ENCODE results near the gene COL1A1. TPM values are rescaled to one million over a fixed set of nuclear protein-coding genes. Genes with fewer than 3 reads are reported as not detected.

Gene COL1A1
- total RNA-seq, 1 donor from 2014 or later, result 15.3 TPM

DNA sequence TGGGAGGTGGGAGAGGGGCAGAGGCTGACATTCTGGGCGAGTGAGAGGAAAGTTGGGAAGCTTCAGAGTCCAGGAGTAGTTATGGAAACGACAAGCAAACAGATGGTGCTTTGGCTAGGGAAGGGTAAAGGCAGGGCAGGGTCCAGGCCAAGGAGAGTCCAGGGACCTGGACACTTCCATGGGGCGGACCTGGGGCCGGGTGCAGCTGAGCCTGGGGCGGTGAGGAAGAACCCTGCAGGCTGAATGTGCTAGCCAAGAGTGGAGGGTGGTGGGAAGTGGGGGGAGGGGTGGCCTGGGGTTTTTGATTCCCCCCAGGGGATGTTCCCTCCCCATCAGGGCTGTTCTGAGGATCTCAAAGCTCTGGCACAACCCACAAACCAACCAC lies 53.6 kb downstream of the COL1A1 start:
- DNase-seq (ENCODE audit: low read depth), result no peak
- TF ChIP-seq, protein P1, sequence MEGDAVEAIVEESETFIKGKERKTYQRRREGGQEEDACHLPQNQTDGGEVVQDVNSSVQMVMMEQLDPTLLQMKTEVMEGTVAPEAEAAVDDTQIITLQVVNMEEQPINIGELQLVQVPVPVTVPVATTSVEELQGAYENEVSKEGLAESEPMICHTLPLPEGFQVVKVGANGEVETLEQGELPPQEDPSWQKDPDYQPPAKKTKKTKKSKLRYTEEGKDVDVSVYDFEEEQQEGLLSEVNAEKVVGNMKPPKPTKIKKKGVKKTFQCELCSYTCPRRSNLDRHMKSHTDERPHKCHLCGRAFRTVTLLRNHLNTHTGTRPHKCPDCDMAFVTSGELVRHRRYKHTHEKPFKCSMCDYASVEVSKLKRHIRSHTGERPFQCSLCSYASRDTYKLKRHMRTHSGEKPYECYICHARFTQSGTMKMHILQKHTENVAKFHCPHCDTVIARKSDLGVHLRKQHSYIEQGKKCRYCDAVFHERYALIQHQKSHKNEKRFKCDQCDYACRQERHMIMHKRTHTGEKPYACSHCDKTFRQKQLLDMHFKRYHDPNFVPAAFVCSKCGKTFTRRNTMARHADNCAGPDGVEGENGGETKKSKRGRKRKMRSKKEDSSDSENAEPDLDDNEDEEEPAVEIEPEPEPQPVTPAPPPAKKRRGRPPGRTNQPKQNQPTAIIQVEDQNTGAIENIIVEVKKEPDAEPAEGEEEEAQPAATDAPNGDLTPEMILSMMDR (IDR thresholded peaks at IDR 0.05; ENCODE audit: insufficient read depth, low read length, severe bottlenecking), result no peak
- no peaks in the 10 kb centered on the region for H3K27me3 ChIP-seq (ENCODE audit: control insufficient read depth, insufficient read depth, low read length)
- H3K4me3 ChIP-seq (ENCODE audit: low read depth, low read length), result peak overlapping the region; percentile 70
- no peak for FAIRE-seq
- H3K36me3 ChIP-seq (ENCODE audit: control insufficient read depth, insufficient read depth, low read length), result peaks cover 11% of the 10 kb centered on the region

DNA sequence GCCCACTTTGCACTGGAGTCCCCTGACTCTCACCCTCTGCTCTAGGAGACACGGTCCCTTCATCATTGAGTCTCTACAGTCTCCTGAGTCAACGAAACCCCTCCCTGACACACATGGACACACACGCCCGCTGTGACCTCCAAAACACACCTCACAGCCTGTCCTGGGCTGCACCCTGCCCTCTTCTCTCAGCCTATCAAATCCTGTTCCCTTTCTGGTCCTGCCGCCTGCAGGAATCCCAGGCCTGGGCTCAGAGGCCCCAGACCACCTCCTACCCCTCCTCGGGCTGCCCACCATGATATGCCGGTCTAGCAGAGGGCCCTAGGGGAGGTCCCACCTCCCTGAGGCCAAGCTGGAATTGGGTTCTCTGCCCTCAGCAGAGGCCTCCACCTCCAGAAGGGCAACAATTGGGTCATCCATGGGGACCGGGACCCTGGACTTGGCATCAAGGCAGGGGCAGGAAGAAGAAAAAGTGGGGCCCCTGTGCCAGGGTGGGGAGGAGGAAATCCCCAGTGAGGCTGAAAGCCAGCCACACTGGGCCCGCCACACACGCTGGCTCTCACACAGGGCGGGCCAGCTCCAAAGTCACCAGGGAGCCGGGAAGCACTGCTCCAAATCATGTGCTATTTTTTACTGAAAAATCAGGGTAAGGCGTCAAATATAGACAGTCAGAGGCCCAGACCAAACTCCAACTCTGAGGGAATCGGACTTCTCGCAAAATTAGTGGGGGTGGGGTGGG lies 54.3 kb downstream of the COL1A1 start:
- Histone ChIP-seq H3K4me3 (ENCODE audit: low read depth, low read length) (no peak overlapping the region), H3K36me3 (ENCODE audit: control insufficient read depth, insufficient read depth, low read length) (peaks cover 12% of the 10 kb centered on the region), H3K27me3 (ENCODE audit: control insufficient read depth, insufficient read depth, low read length) (no peaks in the 10 kb centered on the region)
- TF ChIP-seq, protein P1 (IDR thresholded peaks at IDR 0.05; ENCODE audit: insufficient read depth, low read length, severe bottlenecking), result no peak
- FAIRE-seq, result no peak
- no peak for DNase-seq (ENCODE audit: low read depth)

DNA sequence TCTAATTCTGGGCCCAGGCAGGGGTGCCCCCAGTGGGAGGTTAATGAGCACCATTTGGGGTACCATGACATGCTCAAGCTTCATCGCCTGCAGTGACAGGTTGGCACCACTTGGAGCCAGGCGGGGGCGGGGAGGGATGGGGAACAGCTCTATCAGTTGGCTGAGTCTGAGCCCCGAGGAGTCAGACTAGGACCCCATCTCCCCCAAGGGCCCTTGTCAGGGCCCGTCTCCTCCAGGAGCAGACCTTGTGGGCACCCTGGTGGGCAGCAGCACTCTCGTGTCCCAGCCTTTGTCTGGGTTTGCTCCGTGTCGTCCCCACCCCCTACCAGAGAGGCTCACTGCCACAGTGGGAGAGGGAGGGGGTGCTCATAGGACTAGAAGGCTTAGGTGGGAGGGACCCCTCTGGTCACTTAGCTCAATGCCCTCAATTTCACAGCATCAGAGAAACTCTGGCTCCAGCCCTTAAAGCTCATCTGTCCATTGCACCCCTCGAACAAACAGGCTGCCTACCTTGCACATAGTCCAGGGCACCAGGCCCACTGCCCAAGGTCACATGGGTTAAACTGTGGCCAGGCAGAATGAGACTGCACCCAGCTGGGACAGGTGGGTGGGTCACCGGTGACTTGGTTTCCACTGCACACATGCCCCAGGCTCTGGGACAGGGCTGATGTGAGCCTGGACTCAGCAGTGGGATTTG lies 55.1 kb downstream of the COL1A1 start:
- Histone ChIP-seq H3K4me3 (ENCODE audit: low read depth, low read length) (no peak overlapping the region), H3K36me3 (ENCODE audit: control insufficient read depth, insufficient read depth, low read length) (peaks cover 17% of the 10 kb centered on the region), H3K27me3 (ENCODE audit: control insufficient read depth, insufficient read depth, low read length) (no peaks in the 10 kb centered on the region)
- TF ChIP-seq, protein P1 (IDR thresholded peaks at IDR 0.05; ENCODE audit: insufficient read depth, low read length, severe bottlenecking), result peak; percentile 40
- DNase-seq (ENCODE audit: low read depth) (no peak), FAIRE-seq (no peak)

DNA sequence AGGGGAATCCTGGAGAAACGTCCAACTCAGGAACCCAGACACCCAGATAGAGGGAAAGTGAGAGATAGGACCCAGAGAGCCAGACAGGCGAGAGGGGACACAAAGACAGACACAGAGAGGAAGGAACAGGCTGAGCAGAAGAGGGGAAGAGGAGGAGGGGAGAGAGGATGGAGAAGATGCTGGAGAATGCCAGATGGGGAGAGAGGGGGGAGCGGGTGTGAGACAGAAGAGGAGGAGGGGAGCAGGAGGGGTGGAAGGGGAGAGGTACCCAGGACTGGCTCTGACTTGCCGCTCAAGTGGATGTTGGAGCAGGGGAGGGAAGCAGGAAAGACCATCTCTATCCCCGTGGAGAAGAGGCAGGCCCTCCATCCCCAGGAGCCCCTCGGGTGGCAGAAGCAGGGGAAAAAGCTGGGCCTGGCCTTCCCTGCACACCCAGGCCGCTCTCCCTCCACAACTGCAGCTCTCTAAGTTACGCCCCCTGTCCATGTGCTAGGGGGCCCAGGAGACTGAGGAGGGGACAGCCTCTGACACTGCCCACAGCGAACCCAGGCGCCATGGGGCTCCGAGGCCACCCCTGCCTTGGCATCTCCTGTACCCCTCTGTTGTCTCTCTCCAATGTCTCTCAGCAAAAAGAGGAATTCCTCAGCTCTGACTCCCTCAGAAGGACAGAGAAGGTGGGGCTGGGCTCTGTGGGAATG lies 55.8 kb downstream of the COL1A1 start:
- Histone ChIP-seq H3K27me3 (ENCODE audit: control insufficient read depth, insufficient read depth, low read length) (no peaks in the 10 kb centered on the region), H3K36me3 (ENCODE audit: control insufficient read depth, insufficient read depth, low read length) (peaks cover 20% of the 10 kb centered on the region), H3K4me3 (ENCODE audit: low read depth, low read length) (no peak overlapping the region)
- FAIRE-seq (no peak), DNase-seq (ENCODE audit: low read depth) (no peak)
- TF ChIP-seq, protein P1 (IDR thresholded peaks at IDR 0.05; ENCODE audit: insufficient read depth, low read length, severe bottlenecking), result no peak

DNA sequence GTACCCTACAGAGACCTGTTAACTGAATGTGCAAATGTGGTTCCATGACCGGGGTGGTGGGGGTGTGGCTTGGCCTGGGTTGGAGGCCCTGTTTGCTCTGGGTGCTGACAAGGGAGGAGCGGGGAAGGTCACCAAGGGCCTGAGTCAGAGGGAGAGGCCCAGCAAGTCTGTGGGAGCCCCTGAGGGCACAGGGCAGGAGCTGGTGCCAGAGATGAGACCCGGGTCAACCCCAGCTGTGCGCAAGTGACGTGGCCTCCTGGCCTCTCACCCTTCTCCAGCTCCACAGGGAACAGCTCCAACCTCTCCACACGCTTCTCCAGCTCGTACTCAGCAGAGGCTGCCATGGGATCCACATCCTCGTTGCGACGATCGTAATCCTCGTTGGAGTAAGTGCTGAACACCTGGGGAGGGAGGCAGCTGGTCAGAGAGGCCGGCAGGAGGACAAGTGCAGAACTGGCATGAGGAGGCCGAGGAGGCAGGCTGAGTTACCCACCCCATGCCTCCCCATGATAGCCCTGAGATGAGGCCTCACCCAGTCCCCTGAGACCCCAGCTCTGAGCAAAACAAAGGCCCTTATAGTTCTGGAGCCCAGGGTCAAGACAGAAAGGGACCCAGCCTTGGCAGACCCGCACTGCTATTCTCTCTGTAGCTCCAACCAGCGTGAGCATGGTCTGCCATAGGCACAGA lies 56.4 kb downstream of the COL1A1 start:
- Histone ChIP-seq H3K4me3 (ENCODE audit: low read depth, low read length) (no peak overlapping the region), H3K36me3 (ENCODE audit: control insufficient read depth, insufficient read depth, low read length) (peaks cover 26% of the 10 kb centered on the region), H3K27me3 (ENCODE audit: control insufficient read depth, insufficient read depth, low read length) (no peaks in the 10 kb centered on the region)
- TF ChIP-seq, protein P1 (IDR thresholded peaks at IDR 0.05; ENCODE audit: insufficient read depth, low read length, severe bottlenecking), result no peak
- DNase-seq (ENCODE audit: low read depth) (peak; percentile 41), FAIRE-seq (no peak)

Measured in bronchial epithelial cell (primary cell).